Ishikawa (cell line): ENCODE data around the gene APOA1.
A peak's percentile ranks its signal among the peaks of the same experiment; 100 is the strongest.

ENCODE experiments used
- CEBPB ChIP-seq: IDR thresholded peaks from 2 replicates; pipeline ENCODE4 v1.6.1; 2012
- CREB1 ChIP-seq: IDR thresholded peaks from 2 replicates; pipeline ENCODE4 v1.6.1; 2012; ENCODE audit warnings: low read depth
- EGR1 ChIP-seq: IDR thresholded peaks from 2 replicates; pipeline ENCODE4 v1.6.1; 2012
- EP300 ChIP-seq: IDR thresholded peaks from 2 replicates; pipeline ENCODE4 v1.6.1; 2012; ENCODE audit warnings: borderline replicate concordance
- FOXM1 ChIP-seq: IDR thresholded peaks from 2 replicates; pipeline ENCODE4 v1.6.1; 2012; ENCODE audit warnings: low read depth, borderline replicate concordance
- NFIC ChIP-seq: IDR thresholded peaks from 2 replicates; pipeline ENCODE4 v1.6.1; 2012
- RAD21 ChIP-seq: IDR thresholded peaks from 2 replicates; pipeline ENCODE4 v1.6.1; 2012; ENCODE audit warnings: low read depth
- TAF1 ChIP-seq: IDR thresholded peaks from 2 replicates; pipeline ENCODE4 v1.6.1; 2012; ENCODE audit warnings: low read depth, mild to moderate bottlenecking
- TCF12 ChIP-seq: IDR thresholded peaks from 2 replicates; pipeline ENCODE4 v1.6.1; 2012; ENCODE audit warnings: low read depth
- TEAD4 ChIP-seq: IDR thresholded peaks from 2 replicates; pipeline ENCODE4 v1.6.1; 2012
- YY1 ChIP-seq: IDR thresholded peaks from 2 replicates; pipeline ENCODE4 v1.6.1; 2012; ENCODE audit warnings: low read depth
- ZBTB7A ChIP-seq: IDR thresholded peaks from 2 replicates; pipeline ENCODE4 v1.6.1; 2012; ENCODE audit warnings: low read depth
- TF ChIP-seq, protein P1 (sequence below): IDR thresholded peaks from 2 replicates; pipeline ENCODE4 v1.6.1; 2012
- TF ChIP-seq, protein P2 (sequence below): IDR thresholded peaks from 2 replicates; pipeline ENCODE4 v1.6.1; 2012
- TF ChIP-seq, protein P3 (sequence below): IDR thresholded peaks from 2 replicates; pipeline ENCODE4 v1.6.1; 2012; ENCODE audit warnings: low read depth, mild to moderate bottlenecking

The APOA1 gene

DNA sequence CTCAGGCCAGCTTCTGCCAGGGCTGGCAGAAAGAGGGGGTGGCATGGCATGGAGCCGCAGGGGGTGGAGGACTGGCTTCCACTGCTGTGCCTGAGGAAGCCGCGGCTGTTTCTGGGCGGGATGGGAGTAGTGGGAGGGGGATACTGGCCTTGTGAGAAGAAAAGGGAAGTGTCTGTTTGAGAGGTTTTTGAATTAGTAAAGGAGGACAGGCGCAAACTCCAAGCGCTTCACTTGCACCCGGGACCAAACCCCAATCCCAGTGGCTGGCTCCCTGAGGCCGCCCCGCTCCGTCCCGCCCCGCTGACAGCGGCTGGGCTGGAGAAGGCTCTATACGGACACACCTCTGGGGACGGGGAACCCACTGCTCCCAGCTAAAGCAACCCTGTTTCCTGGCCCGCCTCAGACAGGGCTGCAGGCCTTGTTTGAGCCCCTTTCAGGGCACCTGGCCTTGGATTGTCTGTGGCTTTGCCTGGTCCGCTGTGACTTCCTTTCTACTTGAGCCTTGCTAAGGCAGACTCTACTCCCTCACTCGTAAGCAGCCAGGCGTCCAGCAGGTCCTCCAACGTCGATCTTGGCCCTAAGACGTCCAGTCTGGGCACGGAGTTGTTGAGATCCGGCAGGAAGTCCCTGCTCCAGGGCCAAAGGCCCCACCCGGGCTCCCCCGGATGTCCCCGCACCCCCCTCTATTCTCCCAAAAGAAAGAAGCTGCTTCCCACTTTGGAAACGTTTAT, 2.2 kb downstream of the APOA1 start:
- no peak for TF ChIP-seq TEAD4

DNA sequence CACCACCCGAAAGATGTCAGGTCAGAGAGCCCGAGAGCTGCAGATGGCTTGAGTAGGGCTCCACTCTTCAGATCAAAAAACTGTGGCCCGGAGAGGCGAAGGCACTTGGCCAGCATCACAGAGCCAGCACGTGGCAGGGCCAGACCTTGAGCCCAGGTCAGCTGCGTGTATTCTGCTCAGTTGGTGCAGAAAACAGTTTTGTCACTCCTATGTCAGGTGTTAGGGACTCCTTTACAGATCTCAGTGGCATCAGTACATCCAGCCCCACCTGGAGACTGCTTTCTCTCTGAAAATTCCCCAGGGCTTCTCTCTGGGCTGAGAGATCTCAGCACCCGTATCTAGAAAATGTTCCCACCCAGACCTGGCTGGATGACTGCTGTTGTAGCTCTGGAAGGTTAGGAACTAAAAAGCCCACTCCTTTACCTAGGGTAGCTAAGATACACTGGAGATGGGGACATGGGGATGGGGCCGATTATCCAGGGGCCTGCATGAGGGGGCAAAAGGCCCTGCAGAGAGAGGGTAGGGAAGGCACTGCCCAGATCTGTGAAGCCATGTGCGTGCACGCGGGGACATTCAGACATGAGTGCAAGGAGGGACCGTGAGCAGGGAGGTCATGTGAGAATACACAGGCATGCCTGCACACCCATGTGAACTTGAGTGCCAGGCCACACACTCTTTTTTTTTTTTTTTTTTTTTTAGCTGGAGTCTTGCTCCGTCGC, 3.4 kb downstream of the APOA1 start:
- TF ChIP-seq, protein P1, sequence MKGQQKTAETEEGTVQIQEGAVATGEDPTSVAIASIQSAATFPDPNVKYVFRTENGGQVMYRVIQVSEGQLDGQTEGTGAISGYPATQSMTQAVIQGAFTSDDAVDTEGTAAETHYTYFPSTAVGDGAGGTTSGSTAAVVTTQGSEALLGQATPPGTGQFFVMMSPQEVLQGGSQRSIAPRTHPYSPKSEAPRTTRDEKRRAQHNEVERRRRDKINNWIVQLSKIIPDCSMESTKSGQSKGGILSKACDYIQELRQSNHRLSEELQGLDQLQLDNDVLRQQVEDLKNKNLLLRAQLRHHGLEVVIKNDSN, result no peak
- TF ChIP-seq RAD21 (no peak), EGR1 (no peak), TEAD4 (no peak), CREB1 (no peak), ZBTB7A (no peak), FOXM1 (no peak), NFIC (no peak), YY1 (no peak), TAF1 (no peak), CEBPB (no peak), TCF12 (no peak), EP300 (no peak)
- TF ChIP-seq, protein P2, sequence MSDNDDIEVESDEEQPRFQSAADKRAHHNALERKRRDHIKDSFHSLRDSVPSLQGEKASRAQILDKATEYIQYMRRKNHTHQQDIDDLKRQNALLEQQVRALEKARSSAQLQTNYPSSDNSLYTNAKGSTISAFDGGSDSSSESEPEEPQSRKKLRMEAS, result no peak
- TF ChIP-seq, protein P3, sequence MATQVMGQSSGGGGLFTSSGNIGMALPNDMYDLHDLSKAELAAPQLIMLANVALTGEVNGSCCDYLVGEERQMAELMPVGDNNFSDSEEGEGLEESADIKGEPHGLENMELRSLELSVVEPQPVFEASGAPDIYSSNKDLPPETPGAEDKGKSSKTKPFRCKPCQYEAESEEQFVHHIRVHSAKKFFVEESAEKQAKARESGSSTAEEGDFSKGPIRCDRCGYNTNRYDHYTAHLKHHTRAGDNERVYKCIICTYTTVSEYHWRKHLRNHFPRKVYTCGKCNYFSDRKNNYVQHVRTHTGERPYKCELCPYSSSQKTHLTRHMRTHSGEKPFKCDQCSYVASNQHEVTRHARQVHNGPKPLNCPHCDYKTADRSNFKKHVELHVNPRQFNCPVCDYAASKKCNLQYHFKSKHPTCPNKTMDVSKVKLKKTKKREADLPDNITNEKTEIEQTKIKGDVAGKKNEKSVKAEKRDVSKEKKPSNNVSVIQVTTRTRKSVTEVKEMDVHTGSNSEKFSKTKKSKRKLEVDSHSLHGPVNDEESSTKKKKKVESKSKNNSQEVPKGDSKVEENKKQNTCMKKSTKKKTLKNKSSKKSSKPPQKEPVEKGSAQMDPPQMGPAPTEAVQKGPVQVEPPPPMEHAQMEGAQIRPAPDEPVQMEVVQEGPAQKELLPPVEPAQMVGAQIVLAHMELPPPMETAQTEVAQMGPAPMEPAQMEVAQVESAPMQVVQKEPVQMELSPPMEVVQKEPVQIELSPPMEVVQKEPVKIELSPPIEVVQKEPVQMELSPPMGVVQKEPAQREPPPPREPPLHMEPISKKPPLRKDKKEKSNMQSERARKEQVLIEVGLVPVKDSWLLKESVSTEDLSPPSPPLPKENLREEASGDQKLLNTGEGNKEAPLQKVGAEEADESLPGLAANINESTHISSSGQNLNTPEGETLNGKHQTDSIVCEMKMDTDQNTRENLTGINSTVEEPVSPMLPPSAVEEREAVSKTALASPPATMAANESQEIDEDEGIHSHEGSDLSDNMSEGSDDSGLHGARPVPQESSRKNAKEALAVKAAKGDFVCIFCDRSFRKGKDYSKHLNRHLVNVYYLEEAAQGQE, result no peak

DNA sequence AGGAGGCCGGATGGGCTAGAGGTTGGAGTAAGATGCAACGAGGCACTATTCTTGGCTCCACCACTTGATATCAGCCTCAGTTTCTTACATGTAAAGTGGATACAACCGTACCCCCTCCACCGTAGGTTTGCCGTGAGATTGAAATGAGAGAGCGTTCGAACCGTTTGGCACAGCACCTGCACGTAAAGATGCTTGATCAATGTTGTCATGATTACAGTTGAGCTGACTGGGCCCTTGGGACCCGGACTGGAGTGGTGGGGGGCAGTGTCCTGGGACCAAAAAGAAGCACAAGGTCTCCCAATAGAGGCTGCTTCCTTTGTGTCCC, 4.0 kb downstream of the APOA1 start:
- TF ChIP-seq ZBTB7A (no peak), FOXM1 (no peak), RAD21 (no peak), TEAD4 (no peak), CREB1 (no peak), TCF12 (no peak), CEBPB (no peak), EGR1 (no peak)
- TF ChIP-seq, protein P2, result no peak
- TF ChIP-seq, protein P3, result no peak
- TF ChIP-seq, protein P1, result no peak

DNA sequence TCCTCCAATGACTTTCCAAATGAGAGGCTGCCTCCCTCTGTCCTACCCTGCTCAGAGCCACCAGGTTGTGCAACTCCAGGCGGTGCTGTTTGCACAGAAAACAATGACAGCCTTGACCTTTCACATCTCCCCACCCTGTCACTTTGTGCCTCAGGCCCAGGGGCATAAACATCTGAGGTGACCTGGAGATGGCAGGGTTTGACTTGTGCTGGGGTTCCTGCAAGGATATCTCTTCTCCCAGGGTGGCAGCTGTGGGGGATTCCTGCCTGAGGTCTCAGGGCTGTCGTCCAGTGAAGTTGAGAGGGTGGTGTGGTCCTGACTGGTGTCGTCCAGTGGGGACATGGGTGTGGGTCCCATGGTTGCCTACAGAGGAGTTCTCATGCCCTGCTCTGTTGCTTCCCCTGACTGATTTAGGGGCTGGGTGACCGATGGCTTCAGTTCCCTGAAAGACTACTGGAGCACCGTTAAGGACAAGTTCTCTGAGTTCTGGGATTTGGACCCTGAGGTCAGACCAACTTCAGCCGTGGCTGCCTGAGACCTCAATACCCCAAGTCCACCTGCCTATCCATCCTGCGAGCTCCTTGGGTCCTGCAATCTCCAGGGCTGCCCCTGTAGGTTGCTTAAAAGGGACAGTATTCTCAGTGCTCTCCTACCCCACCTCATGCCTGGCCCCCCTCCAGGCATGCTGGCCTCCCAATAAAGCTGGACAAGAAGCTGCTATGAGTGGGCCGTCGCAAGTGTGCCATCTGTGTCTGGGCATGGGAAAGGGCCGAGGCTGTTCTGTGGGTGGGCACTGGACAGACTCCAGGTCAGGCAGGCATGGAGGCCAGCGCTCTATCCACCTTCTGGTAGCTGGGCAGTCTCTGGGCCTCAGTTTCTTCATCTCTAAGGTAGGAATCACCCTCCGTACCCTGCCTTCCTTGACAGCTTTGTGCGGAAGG, 4.8 kb downstream of the APOA1 start:
- TF ChIP-seq ZBTB7A, result no peak
- TF ChIP-seq CEBPB, result 0 out of 2 replicates have a peak, but pooled peaks have one; percentile 15
- TF ChIP-seq, protein P2, result no peak
- no peak for TF ChIP-seq EP300

DNA sequence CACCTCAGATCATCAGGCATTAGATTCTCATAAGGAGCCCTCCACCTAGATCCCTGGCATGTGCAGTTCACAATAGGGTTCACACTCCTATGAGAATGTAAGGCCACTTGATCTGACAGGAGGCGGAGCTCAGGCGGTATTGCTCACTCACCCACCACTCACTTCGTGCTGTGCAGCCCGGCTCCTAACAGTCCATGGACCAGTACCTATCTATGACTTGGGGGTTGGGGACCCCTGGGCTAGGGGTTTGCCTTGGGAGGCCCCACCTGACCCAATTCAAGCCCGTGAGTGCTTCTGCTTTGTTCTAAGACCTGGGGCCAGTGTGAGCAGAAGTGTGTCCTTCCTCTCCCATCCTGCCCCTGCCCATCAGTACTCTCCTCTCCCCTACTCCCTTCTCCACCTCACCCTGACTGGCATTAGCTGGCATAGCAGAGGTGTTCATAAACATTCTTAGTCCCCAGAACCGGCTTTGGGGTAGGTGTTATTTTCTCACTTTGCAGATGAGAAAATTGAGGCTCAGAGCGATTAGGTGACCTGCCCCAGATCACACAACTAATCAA, 5.6 kb downstream of the APOA1 start:
- TF ChIP-seq TCF12 (no peak), RAD21 (no peak), YY1 (no peak), EGR1 (no peak), FOXM1 (no peak), TAF1 (no peak), TEAD4 (no peak)
- TF ChIP-seq, protein P3, result no peak
- TF ChIP-seq, protein P2, result no peak
